ENCODE results near the gene AKR1B1.

The AKR1B1 gene

DNA sequence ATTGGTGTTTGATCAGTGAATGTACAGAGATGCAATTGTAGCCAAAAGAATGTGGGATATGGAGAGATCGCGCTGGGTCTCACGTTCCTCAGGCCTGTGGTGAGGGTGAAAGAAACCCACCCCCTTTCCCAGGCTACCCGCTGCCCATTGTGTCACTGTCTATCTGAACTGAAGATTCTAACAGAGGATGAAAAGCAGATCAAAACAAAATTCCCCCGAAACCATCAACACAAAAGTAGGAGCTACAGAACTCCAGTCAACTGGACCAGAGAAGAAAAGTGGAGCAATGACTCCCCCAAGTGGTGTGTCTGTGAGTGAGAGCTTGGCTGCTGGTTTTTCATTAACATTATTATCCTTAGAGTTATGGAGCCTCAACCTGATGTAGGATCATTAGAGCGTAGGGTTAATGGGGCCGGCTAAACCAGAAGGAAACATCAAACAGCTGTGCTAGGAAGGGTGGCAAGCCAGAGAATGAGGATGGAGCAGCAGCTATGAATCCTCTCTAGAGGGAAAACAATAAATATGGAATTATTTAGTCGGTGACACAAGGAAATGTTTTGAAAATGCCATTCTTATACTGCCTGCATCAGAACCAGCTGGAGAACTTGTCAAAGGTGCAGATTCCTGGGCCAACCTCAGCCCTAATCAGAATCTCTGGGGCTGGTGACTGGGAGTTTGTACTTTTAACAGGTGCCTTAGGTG is 38.3 kb downstream of the AKR1B1 start:
- TF ChIP-seq SUZ12 (IDR thresholded peaks at IDR 0.05; ENCODE audit: extremely low read depth, insufficient read depth, insufficient read length) (no peak), ZNF274 (IDR thresholded peaks at IDR 0.05; ENCODE audit: low read depth, low read length) (no peak), YY1 (IDR thresholded peaks at IDR 0.05; ENCODE audit: insufficient read depth, insufficient read length) (no peak)
- Histone ChIP-seq H3K9ac (ENCODE audit: insufficient read length, low read depth) (no peak overlapping the region), H3K27me3 (ENCODE audit: insufficient read depth, insufficient read length) (no peaks in the 10 kb centered on the region)

GRCh38 chr7:134419875-134420274 is 39.0 kb downstream of the AKR1B1 start:
- no peaks in the 10 kb centered on the region for H3K9me3 ChIP-seq (ENCODE audit: insufficient read depth, low read length)
- H3K36me3 ChIP-seq (ENCODE audit: insufficient read depth, insufficient read length, low read length) = no peaks in the 10 kb centered on the region
- no peak overlapping the region for H3K9ac ChIP-seq (ENCODE audit: insufficient read length, low read depth)
- no peaks in the 10 kb centered on the region for H3K27me3 ChIP-seq (ENCODE audit: insufficient read depth, insufficient read length)
- H3K4me3 ChIP-seq (ENCODE audit: insufficient read length, low read depth) = no peak overlapping the region
- TF ChIP-seq SUZ12 (IDR thresholded peaks at IDR 0.05; ENCODE audit: extremely low read depth, insufficient read depth, insufficient read length) = no peak
- TF ChIP-seq YY1 (IDR thresholded peaks at IDR 0.05; ENCODE audit: insufficient read depth, insufficient read length) = no peak
- no peak for TF ChIP-seq ZNF274 (IDR thresholded peaks at IDR 0.05; ENCODE audit: low read depth, low read length)
- H3K4me1 ChIP-seq (ENCODE audit: insufficient read depth, insufficient read length) = no peaks in the 10 kb centered on the region
- no peak for DNase-seq (ENCODE audit: low read depth, low spot score)

More for the DNA sequence above, 38.3 kb downstream of the AKR1B1 start:
- H3K9me3 ChIP-seq (ENCODE audit: insufficient read depth, low read length) = no peaks in the 10 kb centered on the region
- H3K36me3 ChIP-seq (ENCODE audit: insufficient read depth, insufficient read length, low read length) = no peaks in the 10 kb centered on the region
- H3K4me3 ChIP-seq (ENCODE audit: insufficient read length, low read depth) = no peak overlapping the region
- DNase-seq (ENCODE audit: low read depth, low spot score) = peak; percentile 43
- no peaks in the 10 kb centered on the region for H3K4me1 ChIP-seq (ENCODE audit: insufficient read depth, insufficient read length)

GRCh38 chr7:134419085-134419484 is 39.8 kb downstream of the AKR1B1 start:
- Histone ChIP-seq H3K36me3 (ENCODE audit: insufficient read depth, insufficient read length, low read length) (no peaks in the 10 kb centered on the region), H3K27me3 (ENCODE audit: insufficient read depth, insufficient read length) (no peaks in the 10 kb centered on the region), H3K4me3 (ENCODE audit: insufficient read length, low read depth) (no peak overlapping the region), H3K9me3 (ENCODE audit: insufficient read depth, low read length) (no peaks in the 10 kb centered on the region), H3K9ac (ENCODE audit: insufficient read length, low read depth) (no peak overlapping the region), H3K4me1 (ENCODE audit: insufficient read depth, insufficient read length) (no peaks in the 10 kb centered on the region)
- TF ChIP-seq SUZ12 (IDR thresholded peaks at IDR 0.05; ENCODE audit: extremely low read depth, insufficient read depth, insufficient read length) (no peak), YY1 (IDR thresholded peaks at IDR 0.05; ENCODE audit: insufficient read depth, insufficient read length) (no peak), ZNF274 (IDR thresholded peaks at IDR 0.05; ENCODE audit: low read depth, low read length) (no peak)
- DNase-seq (ENCODE audit: low read depth, low spot score) = no peak

DNA sequence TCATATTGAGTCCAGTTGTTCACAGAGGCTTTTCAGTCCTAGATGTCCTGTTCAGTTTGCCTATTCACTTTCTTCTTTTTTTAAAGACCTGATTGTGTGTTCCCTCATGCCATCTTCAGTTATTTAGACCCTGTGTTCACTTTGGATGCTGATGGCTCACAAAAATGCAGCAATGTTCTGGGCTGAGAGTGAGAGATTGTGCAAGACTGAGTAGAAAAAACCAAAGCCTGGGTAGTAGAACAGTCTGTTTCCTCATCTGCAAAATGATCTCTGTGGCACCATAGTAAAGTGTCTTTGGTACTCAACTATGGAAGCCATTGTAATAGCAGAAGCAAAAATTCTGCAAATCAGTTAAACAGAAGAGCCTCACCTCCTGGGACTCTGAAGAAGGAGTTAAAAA is 43.2 kb downstream of the AKR1B1 start:
- Histone ChIP-seq H3K9ac (ENCODE audit: insufficient read length, low read depth) (no peak overlapping the region), H3K4me1 (ENCODE audit: insufficient read depth, insufficient read length) (no peaks in the 10 kb centered on the region), H3K27me3 (ENCODE audit: insufficient read depth, insufficient read length) (no peaks in the 10 kb centered on the region), H3K36me3 (ENCODE audit: insufficient read depth, insufficient read length, low read length) (no peaks in the 10 kb centered on the region), H3K4me3 (ENCODE audit: insufficient read length, low read depth) (no peak overlapping the region), H3K9me3 (ENCODE audit: insufficient read depth, low read length) (no peaks in the 10 kb centered on the region)
- DNase-seq (ENCODE audit: low read depth, low spot score) = no peak
- no peak for TF ChIP-seq ZNF274 (IDR thresholded peaks at IDR 0.05; ENCODE audit: low read depth, low read length)
- no peak for TF ChIP-seq SUZ12 (IDR thresholded peaks at IDR 0.05; ENCODE audit: extremely low read depth, insufficient read depth, insufficient read length)
- TF ChIP-seq YY1 (IDR thresholded peaks at IDR 0.05; ENCODE audit: insufficient read depth, insufficient read length) = no peak

DNA sequence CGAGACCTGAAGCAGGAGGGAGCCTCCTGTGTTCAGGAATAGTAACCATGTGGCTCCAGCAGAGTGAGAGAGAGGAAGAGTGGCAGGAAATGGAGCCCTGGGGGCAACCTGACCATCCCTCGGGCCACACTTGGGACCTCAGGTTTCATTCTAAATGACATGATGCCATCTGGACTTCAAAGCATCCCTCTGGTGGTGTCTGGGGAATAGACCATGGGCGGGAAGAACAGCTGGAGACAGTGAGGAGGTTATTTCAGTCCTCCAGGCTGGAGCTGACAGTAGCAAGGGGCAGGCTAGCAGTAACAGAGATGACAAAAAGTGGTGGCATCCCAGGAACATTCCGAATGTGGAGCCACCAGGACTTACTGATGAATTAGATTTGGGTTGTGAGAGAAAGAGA is 44.8 kb downstream of the AKR1B1 start:
- DNase-seq (ENCODE audit: low read depth, low spot score) = no peak
- no peak for TF ChIP-seq YY1 (IDR thresholded peaks at IDR 0.05; ENCODE audit: insufficient read depth, insufficient read length)
- TF ChIP-seq ZNF274 (IDR thresholded peaks at IDR 0.05; ENCODE audit: low read depth, low read length) = no peak
- no peak for TF ChIP-seq SUZ12 (IDR thresholded peaks at IDR 0.05; ENCODE audit: extremely low read depth, insufficient read depth, insufficient read length)
- no peaks in the 10 kb centered on the region for H3K4me1 ChIP-seq (ENCODE audit: insufficient read depth, insufficient read length)

GRCh38 chr7:134407311-134407710 is 51.6 kb downstream of the AKR1B1 start:
- Histone ChIP-seq H3K9ac (ENCODE audit: insufficient read length, low read depth) (no peak overlapping the region), H3K4me3 (ENCODE audit: insufficient read length, low read depth) (no peak overlapping the region)
- TF ChIP-seq YY1 (IDR thresholded peaks at IDR 0.05; ENCODE audit: insufficient read depth, insufficient read length) (no peak), SUZ12 (IDR thresholded peaks at IDR 0.05; ENCODE audit: extremely low read depth, insufficient read depth, insufficient read length) (no peak), ZNF274 (IDR thresholded peaks at IDR 0.05; ENCODE audit: low read depth, low read length) (no peak)

More for the DNA sequence above, 44.8 kb downstream of the AKR1B1 start:
- H3K36me3 ChIP-seq (ENCODE audit: insufficient read depth, insufficient read length, low read length) = no peaks in the 10 kb centered on the region
- no peaks in the 10 kb centered on the region for H3K27me3 ChIP-seq (ENCODE audit: insufficient read depth, insufficient read length)
- no peaks in the 10 kb centered on the region for H3K9me3 ChIP-seq (ENCODE audit: insufficient read depth, low read length)
- no peak overlapping the region for H3K9ac ChIP-seq (ENCODE audit: insufficient read length, low read depth)
- H3K4me3 ChIP-seq (ENCODE audit: insufficient read length, low read depth) = no peak overlapping the region

DNA sequence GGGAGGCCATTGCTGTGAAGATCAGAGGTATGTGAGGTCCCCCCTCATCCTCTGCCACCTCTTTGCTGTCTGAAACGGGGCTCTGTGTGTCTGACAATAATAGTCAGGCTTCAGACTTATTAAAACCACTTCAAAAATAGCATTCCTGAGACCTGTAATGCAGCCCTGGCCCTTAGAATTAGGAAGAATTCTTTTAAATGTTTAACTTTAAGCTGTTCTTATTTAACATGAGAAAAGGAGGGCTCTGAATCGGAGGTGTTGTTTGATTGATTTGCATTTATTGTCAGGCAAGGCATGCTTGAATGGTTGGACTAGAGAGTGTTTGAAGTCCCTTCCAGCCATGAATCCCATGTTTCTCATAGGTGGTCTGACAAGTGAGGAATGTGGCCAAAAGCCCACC is 52.5 kb downstream of the AKR1B1 start:
- Histone ChIP-seq H3K36me3 (ENCODE audit: insufficient read depth, insufficient read length, low read length) (no peaks in the 10 kb centered on the region), H3K4me1 (ENCODE audit: insufficient read depth, insufficient read length) (no peaks in the 10 kb centered on the region), H3K27me3 (ENCODE audit: insufficient read depth, insufficient read length) (no peaks in the 10 kb centered on the region), H3K4me3 (ENCODE audit: insufficient read length, low read depth) (no peak overlapping the region), H3K9me3 (ENCODE audit: insufficient read depth, low read length) (no peaks in the 10 kb centered on the region), H3K9ac (ENCODE audit: insufficient read length, low read depth) (no peak overlapping the region)
- TF ChIP-seq SUZ12 (IDR thresholded peaks at IDR 0.05; ENCODE audit: extremely low read depth, insufficient read depth, insufficient read length) (no peak), ZNF274 (IDR thresholded peaks at IDR 0.05; ENCODE audit: low read depth, low read length) (no peak), YY1 (IDR thresholded peaks at IDR 0.05; ENCODE audit: insufficient read depth, insufficient read length) (no peak)
- peak; percentile 13 for DNase-seq (ENCODE audit: low read depth, low spot score)

More at GRCh38 chr7:134407311-134407710, 51.6 kb downstream of the AKR1B1 start:
- Histone ChIP-seq H3K9me3 (ENCODE audit: insufficient read depth, low read length) (no peaks in the 10 kb centered on the region), H3K4me1 (ENCODE audit: insufficient read depth, insufficient read length) (no peaks in the 10 kb centered on the region), H3K36me3 (ENCODE audit: insufficient read depth, insufficient read length, low read length) (no peaks in the 10 kb centered on the region), H3K27me3 (ENCODE audit: insufficient read depth, insufficient read length) (no peaks in the 10 kb centered on the region)
- DNase-seq (ENCODE audit: low read depth, low spot score) = no peak
